ENCODE data around the gene CAMKK1. TPM values are rescaled to one million over a fixed set of nuclear protein-coding genes. Genes with fewer than 3 reads are reported as not detected.

The CAMKK1 gene
- total RNA-seq, 1 experiment from 2014 or later, result 16.3 TPM

- no peaks in the 10 kb centered on the region for H3K9me2 ChIP-seq (ENCODE audit: insufficient read depth)
- no peak for TF ChIP-seq EZH2 (IDR thresholded peaks at IDR 0.05; ENCODE audit: low read depth)
- TF ChIP-seq CTCF (conservative IDR thresholded peaks at IDR 0.05), result no peak
- H3K9me3 ChIP-seq (ENCODE audit: insufficient read depth, low read depth), result no peaks in the 10 kb centered on the region
- no peak overlapping the region for H3K4me3 ChIP-seq
- no peaks in the 10 kb centered on the region for H3K4me1 ChIP-seq (replicated peaks; ENCODE audit: insufficient read depth)
- ChIA-PET POLR2A (ENCODE audit: unreplicated experiment) (no interaction called here), CTCF (no interaction called here)
- no TSS peak for BruUV-seq (replicated peaks)
- H3K27ac ChIP-seq, result no peak overlapping the region
- no peaks in the 10 kb centered on the region for H3F3A ChIP-seq (ENCODE audit: insufficient read depth, low read depth)
- no peaks in the 10 kb centered on the region for H3K79me2 ChIP-seq (ENCODE audit: low read depth)
- H2AFZ ChIP-seq, result no peak overlapping the region
- no peaks in the 10 kb centered on the region for H3K36me3 ChIP-seq (ENCODE audit: low read depth)
- intact Hi-C loops (cut with micrococcal nuclease; ENCODE audit: unreplicated experiment), result no loop called here
- H3K4me2 ChIP-seq, result no peak overlapping the region
- peak in 1 of 2 experiments; percentile 35 for DNase-seq
- peaks cover 6% of the 10 kb centered on the region; the same call in 1 of the 2 replicates for H3K27me3 ChIP-seq (ENCODE audit: insufficient read depth, low read depth)
- no peaks in the 10 kb centered on the region for H4K20me1 ChIP-seq (ENCODE audit: insufficient read depth)
Measured at GRCh38 chr17:3926860-3927627, 34.2 kb upstream of the CAMKK1 start.

- no peaks in the 10 kb centered on the region for H3K79me2 ChIP-seq (ENCODE audit: low read depth)
- H3K4me1 ChIP-seq (replicated peaks; ENCODE audit: insufficient read depth), result no peaks in the 10 kb centered on the region
- no TSS peak for BruUV-seq (replicated peaks)
- no peak overlapping the region for H3K27ac ChIP-seq
- H3F3A ChIP-seq (ENCODE audit: insufficient read depth, low read depth), result no peaks in the 10 kb centered on the region
- no peaks in the 10 kb centered on the region for H3K36me3 ChIP-seq (ENCODE audit: low read depth)
- TF ChIP-seq EZH2 (IDR thresholded peaks at IDR 0.05; ENCODE audit: low read depth), result no peak
- TF ChIP-seq CTCF (conservative IDR thresholded peaks at IDR 0.05), result no peak
- intact Hi-C loops (cut with micrococcal nuclease; ENCODE audit: unreplicated experiment), result no loop called here
- CTCF ChIA-PET, result no interaction called here
- DNase-seq, result no peak
- no peaks in the 10 kb centered on the region for H3K9me2 ChIP-seq (ENCODE audit: insufficient read depth)
- no peak overlapping the region for H3K4me3 ChIP-seq
- no peaks in the 10 kb centered on the region for H4K20me1 ChIP-seq (ENCODE audit: insufficient read depth)
- H3K9me3 ChIP-seq (ENCODE audit: insufficient read depth, low read depth), result no peaks in the 10 kb centered on the region
- H2AFZ ChIP-seq, result no peak overlapping the region
- H3K4me2 ChIP-seq, result no peak overlapping the region
- peaks cover 12% of the 10 kb centered on the region; the same call in 1 of the 2 replicates for H3K27me3 ChIP-seq (ENCODE audit: insufficient read depth, low read depth)
- POLR2A ChIA-PET (ENCODE audit: unreplicated experiment), result interaction anchor here (0.7 kb wide), 1 partner anchor 10 kb away, joined by 4 read pairs; the partner anchor contains the start of gene P2RX1
Measured at GRCh38 chr17:3925684-3926485, 33.0 kb upstream of the CAMKK1 start.

GRCh38 chr17:3924512-3925350 is 31.9 kb upstream of the CAMKK1 start:
- H3K9me3 ChIP-seq (ENCODE audit: insufficient read depth, low read depth), result no peaks in the 10 kb centered on the region
- no peaks in the 10 kb centered on the region for H3F3A ChIP-seq (ENCODE audit: insufficient read depth, low read depth)
- no peaks in the 10 kb centered on the region for H3K9me2 ChIP-seq (ENCODE audit: insufficient read depth)
- no peak for TF ChIP-seq CTCF (conservative IDR thresholded peaks at IDR 0.05)
- no peak for TF ChIP-seq EZH2 (IDR thresholded peaks at IDR 0.05; ENCODE audit: low read depth)
- H2AFZ ChIP-seq, result no peak overlapping the region
- no peaks in the 10 kb centered on the region for H3K4me1 ChIP-seq (replicated peaks; ENCODE audit: insufficient read depth)
- no peak for DNase-seq
- H3K79me2 ChIP-seq (ENCODE audit: low read depth), result no peaks in the 10 kb centered on the region
- H3K27ac ChIP-seq, result no peak overlapping the region
- ChIA-PET CTCF (no interaction called here), POLR2A (ENCODE audit: unreplicated experiment) (interaction anchor here (0.6 kb wide), 1 partner anchor 197 kb away, joined by 5 read pairs; no protein-coding TSS in a partner anchor)
- no TSS peak for BruUV-seq (replicated peaks)
- H3K4me3 ChIP-seq, result no peak overlapping the region
- H4K20me1 ChIP-seq (ENCODE audit: insufficient read depth), result no peaks in the 10 kb centered on the region
- no peak overlapping the region for H3K4me2 ChIP-seq
- H3K27me3 ChIP-seq (ENCODE audit: insufficient read depth, low read depth), result peaks cover 14% of the 10 kb centered on the region; the same call in 1 of the 2 replicates
- intact Hi-C loops (cut with micrococcal nuclease; ENCODE audit: unreplicated experiment), result no loop called here
- no peaks in the 10 kb centered on the region for H3K36me3 ChIP-seq (ENCODE audit: low read depth)
